Peyer's patch (tissue), 4 donors: ENCODE measurements around the gene CRNN. TPM values are rescaled to one million over a fixed set of nuclear protein-coding genes. Genes with fewer than 3 reads are reported as not detected.

Experiments used
- DNase-seq, 3 donors: peaks; one replicate each; pipeline ENCODE4 v3.0.0-alpha.2; 2017 to 2019
- H3K27ac ChIP-seq, 4 donors: fragments of 200-600 bp; sonication (generic); one replicate each; pipeline ENCODE4 v1.5.1; 2016 to 2019
- H3K27me3 ChIP-seq, 2 donors: fragments of 200-600 bp; sonication (generic); one replicate each; pipeline ENCODE4 v1.5.1; 2019
- H3K36me3 ChIP-seq, 3 donors: fragments of 200-600 bp; sonication (generic); one replicate each; pipeline ENCODE4 v1.5.1; 2016 to 2019
- H3K4me1 ChIP-seq, 4 donors: fragments of 200-600 bp; sonication (generic); one replicate each; pipeline ENCODE4 v1.5.1; 2016 to 2019
- H3K4me3 ChIP-seq, 4 donors: fragments of 200-600 bp; sonication (generic); 1 replicate in 3 of 4; 2 replicates in 1 of 4; pipeline ENCODE4 v1.5.1; 2016 to 2019; ENCODE audit warnings: mild to moderate bottlenecking in 1 of 4
- H3K9me3 ChIP-seq, 4 donors: fragments of 200-600 bp; sonication (generic); one replicate each; pipeline ENCODE4 v1.5.1; 2016 to 2019; ENCODE audit warnings: mild to moderate bottlenecking in 1 of 4
- POLR2A ChIP-seq, 2 donors: fragments of 450-650 bp; IDR thresholded peaks; one replicate each; pipeline ENCODE4 v1.5.1; 2017; ENCODE audit warnings: antibody characterized with exemption in 2 of 2, mild to moderate bottlenecking in 2 of 2, moderate library complexity in 2 of 2
- total RNA-seq, 4 donors: library from RNA; depleted of rRNA; stranded (reverse); fragments of >200 nt; gene quantifications; one replicate each; pipeline ENCODE4 v1.1.0, GENCODE V29; 2016
- TF ChIP-seq, protein P1 (sequence below), 6 experiments: fragments of 450-650 bp in 4 of 6; fragments of 200-600 bp in 2 of 6; sonication (generic) in 1 of 6; IDR thresholded peaks; one replicate each; pipeline ENCODE4 v1.5.1; 2017 to 2019; ENCODE audit warnings: antibody characterized with exemption in 6 of 6, mild to moderate bottlenecking in 3 of 6, moderate library complexity in 1 of 6

CRNN gene
- total RNA-seq, 4 donors from 2014 or later: 0.67 TPM; not detected in 3

DNA sequence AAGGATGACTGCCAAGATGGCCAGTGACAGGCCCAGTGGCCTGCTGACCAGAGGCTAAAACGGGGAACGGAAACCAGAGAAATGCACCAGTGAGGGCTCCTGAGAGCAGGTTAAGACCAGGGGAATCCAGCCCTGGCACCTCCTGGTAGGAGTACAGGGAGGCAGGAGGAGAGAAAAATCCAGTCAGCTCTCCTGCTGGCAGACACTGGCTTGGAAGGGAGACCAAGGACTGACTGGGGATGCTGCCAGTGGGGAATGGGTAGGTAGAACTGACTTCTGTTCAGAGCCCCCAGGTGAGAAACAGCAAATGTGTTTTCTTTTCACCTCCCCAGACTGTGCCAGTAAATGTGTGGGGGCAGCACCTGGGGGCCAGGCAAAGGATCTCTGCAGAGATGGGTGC lies 27.7 kb upstream of the CRNN start:
- DNase-seq: no peak
- H3K4me3 ChIP-seq: no peak overlapping the region
- no peak overlapping the region for H3K27ac ChIP-seq

DNA sequence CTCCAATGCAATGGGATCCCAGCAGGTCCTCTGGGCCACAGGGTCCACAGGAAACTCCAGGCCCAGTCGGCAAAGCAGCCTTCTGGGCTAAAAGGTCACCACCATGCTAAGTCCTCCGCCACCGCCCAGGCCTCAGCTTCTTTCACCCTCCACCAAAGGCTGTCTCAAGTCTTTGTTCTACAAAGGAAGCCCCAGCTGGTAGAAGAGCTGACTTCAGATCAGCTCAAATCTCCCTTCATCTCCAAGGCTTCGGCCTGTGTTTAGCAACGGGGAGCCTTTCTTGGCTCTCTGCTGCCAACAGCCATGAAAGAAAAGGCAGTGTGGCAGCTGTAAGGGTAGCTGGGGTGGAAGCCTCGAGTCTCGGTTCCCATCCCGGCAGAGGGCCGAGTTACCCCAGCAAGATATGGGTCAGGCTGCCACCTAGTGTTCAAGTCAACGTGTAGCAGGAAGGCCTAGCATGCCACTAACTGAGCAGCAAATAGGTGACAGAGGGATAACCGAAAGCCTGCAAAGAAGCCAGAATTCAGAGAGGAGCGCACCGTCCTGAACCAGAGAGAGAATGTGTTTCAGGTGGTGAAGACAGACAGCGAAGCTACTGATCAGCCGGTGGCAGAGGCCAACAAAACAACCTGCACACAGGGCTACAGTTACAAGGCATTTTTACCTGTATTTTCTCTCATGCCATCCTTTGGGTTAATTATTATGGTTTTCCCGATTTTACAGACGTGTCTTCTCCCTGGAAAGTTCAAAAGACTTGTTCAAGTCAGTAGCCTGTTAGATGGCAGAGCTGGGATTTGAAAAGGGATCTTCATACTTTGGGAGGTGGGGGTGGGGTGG lies 26.8 kb upstream of the CRNN start:
- no peak overlapping the region for H3K27ac ChIP-seq
- H3K4me1 ChIP-seq: no peaks in the 10 kb centered on the region

More for the DNA sequence above, 27.7 kb upstream of the CRNN start:
- no peaks in the 10 kb centered on the region for H3K36me3 ChIP-seq
- no peaks in the 10 kb centered on the region for H3K27me3 ChIP-seq
- H3K4me1 ChIP-seq: no peaks in the 10 kb centered on the region
- TF ChIP-seq, protein P1, sequence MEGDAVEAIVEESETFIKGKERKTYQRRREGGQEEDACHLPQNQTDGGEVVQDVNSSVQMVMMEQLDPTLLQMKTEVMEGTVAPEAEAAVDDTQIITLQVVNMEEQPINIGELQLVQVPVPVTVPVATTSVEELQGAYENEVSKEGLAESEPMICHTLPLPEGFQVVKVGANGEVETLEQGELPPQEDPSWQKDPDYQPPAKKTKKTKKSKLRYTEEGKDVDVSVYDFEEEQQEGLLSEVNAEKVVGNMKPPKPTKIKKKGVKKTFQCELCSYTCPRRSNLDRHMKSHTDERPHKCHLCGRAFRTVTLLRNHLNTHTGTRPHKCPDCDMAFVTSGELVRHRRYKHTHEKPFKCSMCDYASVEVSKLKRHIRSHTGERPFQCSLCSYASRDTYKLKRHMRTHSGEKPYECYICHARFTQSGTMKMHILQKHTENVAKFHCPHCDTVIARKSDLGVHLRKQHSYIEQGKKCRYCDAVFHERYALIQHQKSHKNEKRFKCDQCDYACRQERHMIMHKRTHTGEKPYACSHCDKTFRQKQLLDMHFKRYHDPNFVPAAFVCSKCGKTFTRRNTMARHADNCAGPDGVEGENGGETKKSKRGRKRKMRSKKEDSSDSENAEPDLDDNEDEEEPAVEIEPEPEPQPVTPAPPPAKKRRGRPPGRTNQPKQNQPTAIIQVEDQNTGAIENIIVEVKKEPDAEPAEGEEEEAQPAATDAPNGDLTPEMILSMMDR (IDR thresholded peaks at IDR 0.05): no peak
- no peak for TF ChIP-seq POLR2A (IDR thresholded peaks at IDR 0.05)
- no peaks in the 10 kb centered on the region for H3K9me3 ChIP-seq

DNA sequence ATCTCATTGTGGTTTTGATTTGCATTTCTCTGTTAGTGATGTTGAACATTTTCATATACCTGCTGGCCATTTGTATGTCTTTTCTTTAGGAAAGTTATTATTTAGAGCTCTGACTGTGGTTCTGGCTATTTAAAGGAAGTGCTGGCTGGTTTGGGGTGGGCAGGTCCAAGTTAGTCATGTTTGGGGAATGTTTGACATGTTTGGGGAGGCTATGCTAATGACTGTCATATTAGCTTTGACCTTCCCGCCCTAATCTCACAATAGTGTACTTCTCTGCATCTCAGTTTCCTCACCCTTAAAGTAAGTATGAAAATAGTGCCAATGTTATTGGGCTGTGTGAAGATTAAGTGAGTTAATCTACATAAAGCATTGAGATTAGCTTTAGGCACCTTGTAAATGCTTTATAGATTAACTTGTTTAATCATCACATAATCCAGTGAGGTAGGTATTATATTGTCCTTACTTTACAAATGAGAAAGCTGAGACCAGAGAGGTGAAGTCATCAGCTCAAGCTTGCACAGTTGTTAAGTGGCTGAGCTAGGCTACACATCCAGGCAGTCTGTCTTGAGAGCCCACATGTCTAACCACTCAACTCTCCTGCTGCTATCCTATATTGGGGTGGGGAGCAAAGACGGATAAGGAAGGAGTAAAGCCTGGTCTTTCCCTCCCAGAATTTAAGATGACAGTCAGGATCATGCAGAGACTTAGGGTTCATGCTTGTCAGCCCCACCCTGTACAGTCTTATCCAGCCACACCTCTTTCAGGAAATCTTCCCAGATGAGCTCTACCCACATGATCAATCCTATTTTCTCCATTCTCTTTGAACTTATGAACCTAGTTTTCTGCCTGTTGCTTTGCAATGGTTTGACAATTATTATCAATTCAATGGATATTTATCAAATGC lies 22.8 kb upstream of the CRNN start:
- Histone ChIP-seq H3K4me1 (no peaks in the 10 kb centered on the region), H3K36me3 (no peaks in the 10 kb centered on the region), H3K27me3 (no peaks in the 10 kb centered on the region), H3K9me3 (no peaks in the 10 kb centered on the region), H3K27ac (no peak overlapping the region), H3K4me3 (no peak overlapping the region)
- no peak for DNase-seq
- TF ChIP-seq, protein P1 (IDR thresholded peaks at IDR 0.05): no peak
- TF ChIP-seq POLR2A (IDR thresholded peaks at IDR 0.05): no peak

More for the DNA sequence above, 26.8 kb upstream of the CRNN start:
- DNase-seq: peak in 2 of 3 donors; percentile 61 to 82
- Histone ChIP-seq H3K9me3 (no peaks in the 10 kb centered on the region), H3K4me3 (no peak overlapping the region), H3K36me3 (no peaks in the 10 kb centered on the region), H3K27me3 (no peaks in the 10 kb centered on the region)
- TF ChIP-seq, protein P1 (IDR thresholded peaks at IDR 0.05): peak; percentile 29 to 88 (median 66)
- TF ChIP-seq POLR2A (IDR thresholded peaks at IDR 0.05): no peak

DNA sequence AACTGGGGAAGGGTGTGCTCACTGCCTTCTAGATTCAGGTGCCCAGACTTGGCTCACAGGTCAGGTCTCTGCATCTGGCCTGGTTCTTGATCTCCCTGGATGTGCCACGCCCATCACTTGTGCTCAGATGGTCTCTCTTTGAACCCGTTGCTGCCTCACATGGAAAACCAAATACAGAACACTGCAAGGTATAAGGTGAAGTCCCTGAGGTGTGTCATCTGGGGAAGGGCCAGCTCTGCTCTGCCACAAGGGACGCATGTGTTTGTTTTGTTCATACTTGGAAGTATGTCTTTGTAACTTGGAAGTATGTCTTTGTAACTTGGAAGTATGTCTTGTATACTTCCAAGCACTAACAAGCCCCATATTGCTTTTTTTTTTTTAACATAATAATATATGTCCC lies 13.4 kb upstream of the CRNN start:
- no peak overlapping the region for H3K4me3 ChIP-seq
- H3K4me1 ChIP-seq: no peaks in the 10 kb centered on the region
- H3K9me3 ChIP-seq: peaks cover 0 to 3% (median 0%) of the 10 kb centered on the region in 4 donors
- no peak overlapping the region for H3K27ac ChIP-seq
- DNase-seq: no peak
- no peak for TF ChIP-seq POLR2A (IDR thresholded peaks at IDR 0.05)
- TF ChIP-seq, protein P1 (IDR thresholded peaks at IDR 0.05): no peak
- H3K36me3 ChIP-seq: no peaks in the 10 kb centered on the region
- no peaks in the 10 kb centered on the region for H3K27me3 ChIP-seq

DNA sequence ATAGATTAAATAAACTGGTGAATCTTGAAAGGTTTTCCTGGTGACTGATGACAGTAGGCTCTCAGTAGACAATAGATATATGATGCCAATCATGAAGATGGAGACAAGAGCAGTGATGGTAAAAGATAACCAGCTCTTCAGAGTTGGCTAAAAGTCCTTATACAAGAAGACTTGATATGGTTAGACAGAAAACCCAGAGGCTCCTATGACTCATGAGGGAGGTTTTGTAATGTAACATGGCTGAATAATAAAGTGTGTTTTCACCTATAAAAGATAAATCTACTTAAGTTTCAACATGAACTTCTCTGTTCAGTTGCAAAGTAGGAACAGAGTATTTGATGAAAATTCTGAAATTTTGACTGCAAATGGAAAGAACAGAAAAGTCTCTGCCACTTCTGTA lies 12.7 kb upstream of the CRNN start:
- TF ChIP-seq, protein P1 (IDR thresholded peaks at IDR 0.05): no peak
- TF ChIP-seq POLR2A (IDR thresholded peaks at IDR 0.05): no peak
- no peak for DNase-seq

More for the DNA sequence above, 12.7 kb upstream of the CRNN start:
- Histone ChIP-seq H3K36me3 (no peaks in the 10 kb centered on the region), H3K27ac (no peak overlapping the region), H3K27me3 (no peaks in the 10 kb centered on the region), H3K4me3 (no peak overlapping the region), H3K9me3 (peaks cover 0 to 3% (median 0%) of the 10 kb centered on the region in 4 donors), H3K4me1 (no peaks in the 10 kb centered on the region)
